CD4-positive, alpha-beta T cell treated with Interleukin-4 for 4 hours (primary cell): Measurements from ENCODE around the gene CXorf58.
"Not testable (repeated sequence)": the region's sequence is repeated elsewhere in the genome, so short reads cannot be mapped to it uniquely, and the experiment has no call there.

Source experiments
- DNase-seq: peaks from one replicate; pipeline ENCODE4 v3.0.0-alpha.2; 2020

The CXorf58 gene

GRCh38 chrX:23907498-23908218 is at the start of gene CXorf58, which contains the start of gene APOO:
CXorf58 (plus strand) TSS chrX:23908006; CDS start chrX:23910303, 2,297 bp downstream.
APOO (minus strand) TSS chrX:23907938; CDS start chrX:23907702, 236 bp downstream.
- peak; percentile 93 for DNase-seq

- not testable (repeated sequence) for DNase-seq
These were observed 48.6 kb upstream of the CXorf58 start for GRCh38 chrX:23859238-23859637.

- DNase-seq: no peak
These were observed 46.5 kb upstream of the CXorf58 start for GRCh38 chrX:23861215-23861896.

- DNase-seq: not testable (repeated sequence)
These were observed 45.9 kb upstream of the CXorf58 start for GRCh38 chrX:23861952-23862351.

- DNase-seq: no peak
These were observed 43.0 kb upstream of the CXorf58 start for GRCh38 chrX:23864742-23865326.

GRCh38 chrX:23870041-23870440 is 37.8 kb upstream of the CXorf58 start:
- DNase-seq: no peak

GRCh38 chrX:23871905-23872546 is 35.8 kb upstream of the CXorf58 start:
- no peak for DNase-seq

GRCh38 chrX:23879380-23880090 is 28.3 kb upstream of the CXorf58 start:
- DNase-seq: no peak

- DNase-seq: no peak
These were observed 24.0 kb upstream of the CXorf58 start for GRCh38 chrX:23883737-23884354.

- DNase-seq: no peak
These were observed 23.3 kb upstream of the CXorf58 start for GRCh38 chrX:23884427-23885024.

GRCh38 chrX:23885803-23886202 is 22.0 kb upstream of the CXorf58 start:
- DNase-seq: no peak

- DNase-seq: no peak
These were observed 20.4 kb upstream of the CXorf58 start for GRCh38 chrX:23887451-23887850.

- DNase-seq: no peak
These were observed 19.9 kb upstream of the CXorf58 start for GRCh38 chrX:23887918-23888317.

- DNase-seq: no peak
These were observed 18.8 kb upstream of the CXorf58 start for GRCh38 chrX:23888887-23889501.

- no peak for DNase-seq
These were observed 16.9 kb upstream of the CXorf58 start for GRCh38 chrX:23890933-23891332.

GRCh38 chrX:23894993-23895392 is 12.8 kb upstream of the CXorf58 start:
- not testable (repeated sequence) for DNase-seq

- DNase-seq: not testable (repeated sequence)
These were observed 11.3 kb upstream of the CXorf58 start for GRCh38 chrX:23896539-23896938.

- DNase-seq: no peak
These were observed 10.8 kb upstream of the CXorf58 start for GRCh38 chrX:23896981-23897380.

- DNase-seq: no peak
These were observed 9.3 kb upstream of the CXorf58 start for GRCh38 chrX:23898412-23898959.

GRCh38 chrX:23900220-23900797 is 7.5 kb upstream of the CXorf58 start:
- no peak for DNase-seq

- no peak for DNase-seq
These were observed 6.7 kb upstream of the CXorf58 start for GRCh38 chrX:23901060-23901459.
